Tongue (tissue), 2 donors: ENCODE results near the gene ABCB10. TPM values are rescaled to one million over a fixed set of nuclear protein-coding genes. Genes with fewer than 3 reads are reported as not detected.
"Not testable (repeated sequence)": the region's sequence is repeated elsewhere in the genome, so short reads cannot be mapped to it uniquely, and the experiment has no call there.

Experiments used
- DNase-seq: peaks from one replicate; pipeline ENCODE4 v3.0.0-alpha.2; 2015
- total RNA-seq: library from RNA; depleted of rRNA; stranded (reverse); fragments of >200 nt; gene quantifications from one replicate; pipeline ENCODE4 v1.2.3, GENCODE V29; 2014

ABCB10 gene
- total RNA-seq, 1 donor from 2014 or later, result 22.4 TPM

DNA sequence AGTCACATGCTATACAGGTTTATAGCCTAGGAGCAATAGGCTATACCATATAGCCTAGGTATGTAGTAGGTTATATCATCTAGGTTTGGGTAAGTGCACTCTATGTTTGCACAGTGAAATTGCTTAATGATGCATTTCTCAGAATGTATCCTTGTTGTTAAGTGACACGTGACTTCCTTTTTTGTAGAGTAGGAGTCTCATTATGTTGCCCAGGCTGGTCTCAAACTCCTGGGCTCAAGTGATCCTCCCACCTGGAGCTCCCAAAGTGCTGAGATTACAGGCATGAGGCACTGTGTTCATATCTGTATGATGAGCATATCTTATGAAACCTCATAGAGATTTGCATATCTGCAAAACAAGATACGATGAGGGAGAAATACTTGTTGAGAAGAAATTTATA lies 13.8 kb upstream of the ABCB10 start:
- no peak for DNase-seq

DNA sequence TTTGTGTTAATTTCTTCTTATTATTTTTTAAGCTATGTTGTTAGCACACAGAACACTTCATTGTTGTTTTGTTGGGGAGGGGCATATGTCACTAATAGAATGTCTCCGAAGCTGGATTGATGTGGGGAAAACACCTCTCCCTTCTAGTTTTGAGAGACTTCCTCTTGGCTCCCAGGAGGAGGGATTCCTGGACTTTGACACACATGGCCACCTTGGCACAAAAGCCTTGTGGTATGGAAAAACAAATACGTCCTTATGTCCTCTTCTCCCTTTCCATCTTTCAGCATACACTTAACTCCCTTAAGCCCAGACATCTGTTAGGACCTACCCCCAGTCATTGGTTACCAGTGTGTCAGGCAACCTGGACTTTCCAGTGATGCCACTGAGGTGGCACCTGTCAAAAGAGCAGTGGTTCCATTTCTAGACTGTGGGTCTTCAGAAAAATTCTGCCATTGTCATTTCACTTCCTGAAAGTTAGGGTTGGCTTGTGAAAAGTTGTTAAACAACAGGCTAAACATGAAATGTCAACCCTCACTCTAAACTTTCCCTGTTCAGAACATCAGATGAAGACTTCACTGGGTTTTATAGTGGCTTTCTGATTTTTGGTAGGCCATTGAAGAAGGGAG lies 12.5 kb upstream of the ABCB10 start:
- DNase-seq, result no peak

DNA sequence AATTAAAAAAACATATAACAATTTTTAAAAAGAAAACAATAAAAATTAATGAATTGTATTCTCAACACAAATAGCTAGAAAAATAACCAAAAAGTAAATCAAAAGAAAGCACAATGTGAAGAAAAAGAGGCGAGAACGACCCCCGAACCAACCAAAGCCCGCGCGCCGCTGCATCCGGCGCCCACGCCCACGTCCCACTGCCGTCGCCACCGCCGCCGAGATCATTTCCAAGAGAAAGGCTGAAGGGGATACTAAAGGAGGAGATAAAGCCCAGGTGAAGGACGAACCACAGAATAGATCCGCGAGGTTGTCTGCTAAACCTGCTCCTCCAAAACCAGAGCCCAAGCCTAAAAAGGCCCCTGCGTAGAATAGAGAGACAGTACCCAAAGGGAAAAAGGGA lies 11.8 kb upstream of the ABCB10 start:
- DNase-seq, result no peak

- DNase-seq, result no peak
Observed at GRCh38 chr1:229567109-229567868, 8.8 kb upstream of the ABCB10 start.

- DNase-seq, result peak; percentile 16
Observed at GRCh38 chr1:229563701-229564100, 5.2 kb upstream of the ABCB10 start.

DNA sequence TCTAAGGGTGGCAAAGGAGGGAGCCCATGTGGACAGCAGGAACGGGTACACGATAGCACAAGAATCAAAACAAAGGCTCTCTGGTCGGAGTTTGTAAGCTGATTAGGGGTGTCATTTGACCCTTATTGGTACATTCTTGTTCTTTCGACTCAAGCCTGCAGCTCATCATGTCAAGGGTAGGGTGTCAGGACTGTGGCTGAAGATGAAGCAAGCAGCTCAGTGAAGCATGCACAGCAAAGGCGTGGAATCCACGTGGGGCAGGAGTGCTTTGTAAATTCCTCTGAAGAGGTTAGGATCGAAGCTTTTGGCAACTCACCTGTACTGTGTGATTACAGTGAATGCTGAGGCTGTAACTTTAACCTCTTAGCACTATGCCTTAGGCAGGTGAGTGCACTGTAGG lies 4.7 kb upstream of the ABCB10 start:
- DNase-seq, result no peak

- no peak for DNase-seq
Observed at GRCh38 chr1:229562686-229563085, 4.2 kb upstream of the ABCB10 start.

- no peak for DNase-seq
Observed at GRCh38 chr1:229561141-229561540, 2.6 kb upstream of the ABCB10 start.

- not testable (repeated sequence) for DNase-seq
Observed at GRCh38 chr1:229560124-229560523, 1.6 kb upstream of the ABCB10 start.

GRCh38 chr1:229559336-229559801 lies 862 bp upstream of the ABCB10 start:
- DNase-seq, result not testable (repeated sequence)

GRCh38 chr1:229557913-229558414 lies 543 bp downstream of the ABCB10 start:
- DNase-seq, result peak; percentile 48

DNA sequence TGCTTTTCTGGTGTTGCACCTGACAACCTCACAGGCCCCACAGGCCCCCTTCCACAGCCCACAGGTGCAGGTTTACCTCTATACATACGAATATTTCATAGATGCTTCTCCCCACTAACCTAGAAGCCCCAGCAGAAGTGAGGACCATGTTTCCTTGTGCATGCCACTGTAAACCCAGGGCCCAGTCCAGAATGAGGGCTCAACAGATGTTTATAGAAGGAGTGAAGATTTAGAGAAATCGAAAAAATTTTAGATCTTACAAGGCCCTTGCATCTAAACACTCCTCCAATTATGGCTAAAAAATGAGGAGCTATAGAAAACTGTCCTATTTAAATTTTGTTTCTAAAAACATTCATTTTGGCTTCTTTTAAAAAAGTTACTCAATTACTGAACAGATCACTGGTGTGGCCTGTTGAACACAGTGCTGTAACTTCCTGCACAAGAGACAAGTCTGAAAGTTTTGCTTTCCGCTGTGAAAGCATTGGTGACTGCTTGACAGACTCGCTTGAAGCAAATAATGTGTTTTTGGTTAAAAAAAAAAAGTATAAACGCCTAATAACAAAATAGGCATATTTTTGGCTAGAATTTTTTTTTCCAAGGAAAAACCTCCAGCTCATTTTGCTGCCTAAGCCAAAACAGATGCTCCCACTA lies 1.2 kb downstream of the ABCB10 start:
- DNase-seq, result no peak

- DNase-seq, result peak; percentile 29
Observed at GRCh38 chr1:229554886-229555621, 3.5 kb downstream of the ABCB10 start.

DNA sequence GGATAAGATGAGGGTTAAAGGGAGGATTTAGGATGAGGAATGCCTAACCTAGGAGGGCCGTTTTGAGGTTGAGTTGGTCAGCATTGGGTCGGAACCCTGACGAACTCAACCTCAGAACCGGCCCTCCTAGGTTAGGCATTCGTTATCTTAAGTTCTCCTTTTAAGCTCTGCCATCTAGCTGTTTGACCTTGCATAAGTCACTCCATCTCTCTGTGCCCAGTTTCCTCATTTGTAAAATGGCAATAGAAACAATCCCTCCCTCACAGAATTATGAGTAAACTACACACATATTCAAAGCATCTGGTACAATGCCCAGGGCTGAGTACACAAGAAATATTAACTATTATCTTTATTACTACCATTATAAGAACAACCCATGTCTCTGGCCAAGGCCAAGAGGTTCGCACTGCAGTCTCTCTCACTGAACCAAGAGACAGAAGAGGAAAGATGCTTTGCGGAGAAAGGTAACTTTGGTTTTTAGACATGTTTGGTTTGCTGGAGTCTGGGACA lies 4.8 kb downstream of the ABCB10 start:
- no peak for DNase-seq

GRCh38 chr1:229552732-229553131 lies 5.8 kb downstream of the ABCB10 start:
- no peak for DNase-seq

DNA sequence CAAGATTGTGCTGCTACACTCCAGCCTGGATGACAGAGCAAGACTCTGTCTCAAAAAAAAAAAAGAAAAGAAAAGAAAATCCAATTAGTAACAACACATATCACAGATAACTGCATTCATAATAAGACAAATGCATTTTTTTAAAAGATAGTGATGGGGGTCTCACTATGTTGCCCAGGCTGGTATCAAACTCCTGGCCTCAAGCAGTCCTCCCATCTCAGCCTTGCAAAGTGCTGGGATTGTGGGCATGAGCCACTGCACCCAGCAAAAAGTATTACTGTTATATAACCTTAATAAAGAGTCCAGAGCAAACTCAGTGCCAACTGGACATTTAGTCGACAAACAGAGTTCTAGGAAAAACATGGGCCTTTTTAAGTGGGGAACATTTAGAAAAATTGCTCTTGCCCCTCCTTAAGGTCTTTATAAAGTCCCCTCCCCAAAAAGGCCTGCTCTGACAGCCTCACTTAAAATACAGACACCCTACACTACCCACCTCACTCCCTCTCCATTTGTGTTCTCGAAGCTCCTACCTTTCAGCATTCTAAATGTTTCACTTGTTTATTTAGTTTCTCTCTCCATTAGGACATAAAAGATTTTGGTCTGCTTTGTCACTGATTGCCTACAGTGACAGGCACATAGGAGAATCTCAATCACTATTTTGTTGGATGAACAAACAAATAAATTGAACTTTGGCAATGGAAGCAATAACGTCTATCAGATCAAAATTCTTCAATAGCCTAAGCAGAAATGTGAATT lies 7.5 kb downstream of the ABCB10 start:
- no peak for DNase-seq

GRCh38 chr1:229547542-229547941 lies 11.0 kb downstream of the ABCB10 start:
- DNase-seq, result no peak

GRCh38 chr1:229544587-229544986 lies 13.9 kb downstream of the ABCB10 start:
- no peak for DNase-seq

DNA sequence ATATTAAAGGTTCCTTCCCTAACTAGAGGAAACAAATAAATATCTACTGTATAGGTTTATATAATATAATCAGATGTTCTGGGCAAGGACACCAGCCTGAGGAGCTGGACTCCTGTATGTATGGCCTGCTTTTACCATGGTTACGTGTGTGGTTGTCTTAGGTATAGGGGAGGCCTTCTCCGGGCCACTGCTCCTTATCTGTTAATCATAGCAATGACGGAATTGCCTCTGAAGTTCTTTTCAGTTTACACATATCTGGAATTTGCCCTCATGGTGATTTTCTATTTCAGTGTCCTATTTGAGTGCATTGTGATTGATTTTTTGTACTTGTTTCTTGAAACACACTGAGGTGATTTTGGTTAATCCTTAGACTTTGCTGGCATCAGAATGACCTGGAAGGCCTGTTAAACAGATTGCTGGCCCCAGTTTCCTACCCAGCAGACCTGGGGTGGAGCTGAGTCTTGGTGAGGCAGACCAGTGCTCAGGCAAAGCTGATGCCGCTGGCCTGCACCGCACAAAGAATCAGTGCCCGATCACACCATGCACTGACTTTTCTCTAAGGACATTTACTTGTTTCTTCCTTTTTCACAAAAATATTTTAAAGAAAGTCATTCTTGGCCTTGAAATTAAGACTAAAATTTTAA lies 18.5 kb downstream of the ABCB10 start:
- no peak for DNase-seq

DNA sequence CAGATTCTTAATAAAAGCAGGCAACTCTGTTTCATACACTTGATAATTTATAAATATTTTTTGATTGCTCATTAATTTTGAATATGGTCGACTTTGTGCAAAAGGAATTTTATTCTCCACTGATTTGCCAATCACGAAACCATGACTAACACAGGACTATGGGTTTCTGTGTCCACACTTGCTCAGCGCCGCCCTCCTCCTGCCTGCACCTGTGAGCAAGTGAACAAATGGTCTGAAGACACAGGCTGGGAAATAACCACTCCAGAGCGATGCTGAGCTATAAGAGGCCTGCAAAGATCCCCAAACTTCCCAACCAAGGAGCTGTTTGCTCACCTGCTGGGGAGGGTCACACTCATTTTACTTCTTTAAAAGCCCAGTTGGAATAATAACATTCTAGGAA lies 19.6 kb downstream of the ABCB10 start:
- no peak for DNase-seq

DNA sequence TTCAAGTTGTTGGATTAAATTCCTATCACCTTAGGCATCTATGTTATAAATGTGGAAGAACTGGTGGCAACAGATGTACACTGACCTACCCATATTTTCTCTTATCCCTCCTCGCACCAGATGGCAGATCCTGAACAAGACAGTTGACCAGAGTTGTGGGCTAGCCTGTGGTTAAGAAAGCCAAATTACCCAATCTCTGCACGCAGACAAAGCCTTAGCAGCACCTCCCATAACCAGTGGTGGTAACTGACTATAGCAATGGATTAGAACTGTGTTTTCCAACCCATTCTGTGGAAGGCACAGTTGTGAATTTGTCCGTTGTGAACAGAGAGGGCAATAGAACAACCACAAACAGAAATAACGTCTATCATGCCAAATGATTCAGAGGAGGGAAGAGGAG lies 20.6 kb downstream of the ABCB10 start:
- no peak for DNase-seq
